A673 (cell line): Measurements from ENCODE around the gene PRPF6.

ENCODE experiments used
- EZH2 ChIP-seq: fragments of 200-600 bp; sonication (generic); IDR thresholded peaks from 2 replicates; pipeline ENCODE4 v1.6.1; 2017; ENCODE audit warnings: borderline replicate concordance, low read depth, mild to moderate bottlenecking, mixed read lengths, antibody characterized with exemption, low read length; ENCODE audit not compliant: poor library complexity, severe bottlenecking
- TF ChIP-seq, protein P1 (sequence below): fragments of 300-800, 200-600 bp; sonication (generic); conservative IDR thresholded peaks from 2 replicates; pipeline ENCODE4 v1.5.1; 2017; ENCODE audit warnings: low read depth, mild to moderate bottlenecking, antibody characterized with exemption, low read length, moderate library complexity, mixed read lengths

GRCh38 chr20:64068386-64069208 is 87.7 kb downstream of the PRPF6 start:
- TF ChIP-seq, protein P1, sequence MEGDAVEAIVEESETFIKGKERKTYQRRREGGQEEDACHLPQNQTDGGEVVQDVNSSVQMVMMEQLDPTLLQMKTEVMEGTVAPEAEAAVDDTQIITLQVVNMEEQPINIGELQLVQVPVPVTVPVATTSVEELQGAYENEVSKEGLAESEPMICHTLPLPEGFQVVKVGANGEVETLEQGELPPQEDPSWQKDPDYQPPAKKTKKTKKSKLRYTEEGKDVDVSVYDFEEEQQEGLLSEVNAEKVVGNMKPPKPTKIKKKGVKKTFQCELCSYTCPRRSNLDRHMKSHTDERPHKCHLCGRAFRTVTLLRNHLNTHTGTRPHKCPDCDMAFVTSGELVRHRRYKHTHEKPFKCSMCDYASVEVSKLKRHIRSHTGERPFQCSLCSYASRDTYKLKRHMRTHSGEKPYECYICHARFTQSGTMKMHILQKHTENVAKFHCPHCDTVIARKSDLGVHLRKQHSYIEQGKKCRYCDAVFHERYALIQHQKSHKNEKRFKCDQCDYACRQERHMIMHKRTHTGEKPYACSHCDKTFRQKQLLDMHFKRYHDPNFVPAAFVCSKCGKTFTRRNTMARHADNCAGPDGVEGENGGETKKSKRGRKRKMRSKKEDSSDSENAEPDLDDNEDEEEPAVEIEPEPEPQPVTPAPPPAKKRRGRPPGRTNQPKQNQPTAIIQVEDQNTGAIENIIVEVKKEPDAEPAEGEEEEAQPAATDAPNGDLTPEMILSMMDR: no peak
- no peak for TF ChIP-seq EZH2
